ENCODE measurements around the gene LGALS9.
A peak's percentile ranks its signal among the peaks of the same experiment; 100 is the strongest.
"Not testable (repeated sequence)": the region's sequence is repeated elsewhere in the genome, so short reads cannot be mapped to it uniquely, and the experiment has no call there.

LGALS9 gene

DNA sequence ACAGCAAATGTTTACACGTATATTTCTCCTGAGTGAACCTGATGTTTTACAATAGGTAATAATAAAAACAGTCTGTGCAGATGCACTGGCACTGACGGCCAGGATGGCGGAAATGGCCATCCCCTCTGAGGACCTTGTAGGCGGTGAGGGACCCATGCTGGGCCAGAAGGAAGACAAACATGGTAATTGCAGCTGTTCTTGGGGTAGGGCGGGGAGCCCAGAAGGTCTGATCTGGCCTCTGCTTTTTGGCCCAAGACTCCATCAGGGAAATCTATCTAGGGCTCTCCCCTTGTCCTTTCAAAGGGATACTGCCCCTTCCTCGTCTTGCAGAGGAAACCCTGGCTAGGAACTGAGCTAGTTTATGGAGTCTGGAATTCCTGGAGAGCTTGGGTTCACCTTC is 7.4 kb upstream of the LGALS9 start:
- no peak for TF ChIP-seq CTCF (IDR thresholded peaks at IDR 0.05; ENCODE audit: low read depth, low read length)
- DNase-seq (ENCODE audit: low read depth in 2 of 2): no peak
- H3K4me3 ChIP-seq (replicated peaks in 1 of 2; ENCODE audit: low read depth in 2 of 2, low read length in 2 of 2): no peak overlapping the region

DNA sequence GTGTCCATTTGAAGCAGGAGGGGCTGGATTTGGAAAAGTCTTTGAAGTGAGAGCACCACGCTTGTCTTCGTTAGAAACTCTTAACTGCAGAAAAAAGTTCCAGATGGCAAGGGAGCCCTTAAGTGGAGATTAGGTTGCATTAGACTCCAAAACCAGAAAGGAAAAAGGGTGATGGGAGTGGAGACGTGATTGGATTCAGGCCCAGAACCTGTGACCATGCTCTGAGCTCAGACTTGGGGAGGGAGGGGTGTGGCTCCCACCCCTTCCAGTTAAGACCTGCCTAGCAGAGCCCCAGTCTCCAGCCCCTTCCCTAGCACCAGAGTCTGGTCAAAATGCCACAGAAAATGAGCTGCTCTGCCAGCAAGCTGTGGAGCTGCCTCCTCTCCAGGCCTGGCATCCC is 6.4 kb upstream of the LGALS9 start:
- TF ChIP-seq CTCF (IDR thresholded peaks at IDR 0.05; ENCODE audit: low read depth, low read length): no peak
- H3K4me3 ChIP-seq (replicated peaks in 1 of 2; ENCODE audit: low read depth in 2 of 2, low read length in 2 of 2): no peak overlapping the region
- DNase-seq (ENCODE audit: low read depth in 2 of 2): peak in 1 of 2 donors; percentile 13

DNA sequence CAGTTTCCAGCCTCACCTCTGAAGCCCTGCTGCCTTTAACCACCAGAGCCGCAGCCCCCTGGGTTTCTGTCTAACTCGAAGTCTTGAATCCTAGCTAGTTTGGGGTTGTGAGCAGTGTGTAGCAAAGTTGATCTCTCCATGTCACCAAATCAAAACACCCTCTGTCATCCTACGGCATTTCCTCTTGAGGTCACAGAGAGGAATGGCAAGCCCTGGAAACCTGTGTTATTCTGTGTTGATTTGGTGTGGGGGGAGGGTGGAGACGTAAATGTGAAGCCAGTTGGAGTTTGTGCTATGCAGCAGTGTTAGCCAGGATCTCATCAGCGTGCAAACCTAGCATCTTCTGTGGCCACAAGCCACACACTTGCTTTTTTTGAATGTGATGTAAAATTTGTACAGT is 5.1 kb upstream of the LGALS9 start:
- DNase-seq (ENCODE audit: low read depth in 2 of 2): no peak
- no peak overlapping the region for H3K4me3 ChIP-seq (replicated peaks in 1 of 2; ENCODE audit: low read depth in 2 of 2, low read length in 2 of 2)
- no peak for TF ChIP-seq CTCF (IDR thresholded peaks at IDR 0.05; ENCODE audit: low read depth, low read length)

DNA sequence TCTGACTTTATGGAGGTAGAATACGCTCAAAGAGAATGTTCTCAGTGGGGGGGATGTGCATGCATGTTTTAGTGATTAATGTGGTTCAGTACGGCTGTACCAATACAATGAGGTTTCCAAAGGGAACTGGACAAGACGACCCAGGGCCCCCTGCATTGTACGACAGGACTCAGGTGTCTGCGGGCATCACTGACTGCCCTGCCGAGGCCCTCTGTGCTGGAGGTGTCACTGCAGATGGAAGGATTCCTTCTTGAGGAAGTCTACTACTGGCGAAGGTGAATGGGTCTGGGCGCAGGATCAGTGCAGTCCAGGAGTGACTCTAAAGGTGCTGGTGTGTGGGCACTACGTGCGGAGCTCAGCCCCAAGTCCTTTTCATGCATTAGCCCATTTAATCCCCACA is 3.5 kb upstream of the LGALS9 start:
- no peak for DNase-seq (ENCODE audit: low read depth in 2 of 2)

GRCh38 chr17:27628376-27628775 is 2.6 kb upstream of the LGALS9 start:
- DNase-seq (ENCODE audit: low read depth in 2 of 2): no peak
- no peak for TF ChIP-seq CTCF (IDR thresholded peaks at IDR 0.05; ENCODE audit: low read depth, low read length)
- H3K4me3 ChIP-seq (replicated peaks in 1 of 2; ENCODE audit: low read depth in 2 of 2, low read length in 2 of 2): no peak overlapping the region

More for the DNA sequence above, 3.5 kb upstream of the LGALS9 start:
- no peak overlapping the region for H3K4me3 ChIP-seq (replicated peaks in 1 of 2; ENCODE audit: low read depth in 2 of 2, low read length in 2 of 2)
- no peak for TF ChIP-seq CTCF (IDR thresholded peaks at IDR 0.05; ENCODE audit: low read depth, low read length)

- DNase-seq (ENCODE audit: low read depth in 2 of 2); H3K4me3 ChIP-seq (replicated peaks in 1 of 2; ENCODE audit: low read depth in 2 of 2, low read length in 2 of 2): not testable (repeated sequence)
Measured at GRCh38 chr17:27629260-27629659, 1.7 kb upstream of the LGALS9 start.

GRCh38 chr17:27631411-27631760 is 398 bp downstream of the LGALS9 start:
- no peak for DNase-seq (ENCODE audit: low read depth in 2 of 2)

More at GRCh38 chr17:27631411-27631760, 398 bp downstream of the LGALS9 start:
- TF ChIP-seq CTCF (IDR thresholded peaks at IDR 0.05; ENCODE audit: low read depth, low read length): no peak
- H3K4me3 ChIP-seq (replicated peaks in 1 of 2; ENCODE audit: low read depth in 2 of 2, low read length in 2 of 2): peak overlapping the region in 1 of 2 donors; percentile 4
